ENCODE measurements around the gene FGF12.

DNA sequence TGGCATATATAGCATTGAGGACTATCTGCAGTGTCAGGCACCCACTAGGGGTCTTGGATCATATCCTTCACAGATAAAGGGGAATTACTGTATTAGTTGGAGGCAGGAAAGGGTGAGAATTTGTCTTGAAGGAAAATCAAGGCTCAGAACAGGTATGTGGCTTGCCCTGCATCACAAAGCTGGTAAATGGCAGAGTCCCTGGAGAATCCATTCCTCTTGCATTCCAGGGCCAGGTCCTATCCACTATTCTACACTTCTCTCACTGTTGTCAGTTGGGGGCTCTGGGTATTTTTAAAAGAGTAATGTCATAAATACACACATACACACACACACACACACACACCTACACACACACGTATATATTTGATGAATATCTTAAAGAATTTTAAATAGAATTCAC, 19.8 kb upstream of the FGF12 start:
- TF ChIP-seq, protein P1, sequence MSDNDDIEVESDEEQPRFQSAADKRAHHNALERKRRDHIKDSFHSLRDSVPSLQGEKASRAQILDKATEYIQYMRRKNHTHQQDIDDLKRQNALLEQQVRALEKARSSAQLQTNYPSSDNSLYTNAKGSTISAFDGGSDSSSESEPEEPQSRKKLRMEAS (IDR thresholded peaks at IDR 0.05): no peak
- no peak for TF ChIP-seq EZH2 (IDR thresholded peaks at IDR 0.05)
- TF ChIP-seq, protein P2, sequence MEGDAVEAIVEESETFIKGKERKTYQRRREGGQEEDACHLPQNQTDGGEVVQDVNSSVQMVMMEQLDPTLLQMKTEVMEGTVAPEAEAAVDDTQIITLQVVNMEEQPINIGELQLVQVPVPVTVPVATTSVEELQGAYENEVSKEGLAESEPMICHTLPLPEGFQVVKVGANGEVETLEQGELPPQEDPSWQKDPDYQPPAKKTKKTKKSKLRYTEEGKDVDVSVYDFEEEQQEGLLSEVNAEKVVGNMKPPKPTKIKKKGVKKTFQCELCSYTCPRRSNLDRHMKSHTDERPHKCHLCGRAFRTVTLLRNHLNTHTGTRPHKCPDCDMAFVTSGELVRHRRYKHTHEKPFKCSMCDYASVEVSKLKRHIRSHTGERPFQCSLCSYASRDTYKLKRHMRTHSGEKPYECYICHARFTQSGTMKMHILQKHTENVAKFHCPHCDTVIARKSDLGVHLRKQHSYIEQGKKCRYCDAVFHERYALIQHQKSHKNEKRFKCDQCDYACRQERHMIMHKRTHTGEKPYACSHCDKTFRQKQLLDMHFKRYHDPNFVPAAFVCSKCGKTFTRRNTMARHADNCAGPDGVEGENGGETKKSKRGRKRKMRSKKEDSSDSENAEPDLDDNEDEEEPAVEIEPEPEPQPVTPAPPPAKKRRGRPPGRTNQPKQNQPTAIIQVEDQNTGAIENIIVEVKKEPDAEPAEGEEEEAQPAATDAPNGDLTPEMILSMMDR (IDR thresholded peaks at IDR 0.05 in 2 of 3, conservative IDR thresholded peaks at IDR 0.05 in 1 of 3; ENCODE audit: borderline replicate concordance in 1 of 3, insufficient read depth in 1 of 3, low read depth in 2 of 3, low read length in 2 of 3): no peak
- no peak for TF ChIP-seq POLR2A (IDR thresholded peaks at IDR 0.05; ENCODE audit: borderline replicate concordance, extremely low read depth, insufficient read depth, insufficient read length)
- TF ChIP-seq TCF7L2 (IDR thresholded peaks at IDR 0.05; ENCODE audit: borderline replicate concordance, extremely low read depth, insufficient read depth, insufficient read length): no peak
- no peak for TF ChIP-seq POLR2AphosphoS5 (IDR thresholded peaks at IDR 0.05; ENCODE audit: low read depth, low read length)
- TF ChIP-seq JUND (IDR thresholded peaks at IDR 0.05): no peak
- no peak for TF ChIP-seq ELF1 (IDR thresholded peaks at IDR 0.05; ENCODE audit: borderline replicate concordance, low read depth)
- TF ChIP-seq SIN3A (IDR thresholded peaks at IDR 0.05; ENCODE audit: low read depth): no peak
- TF ChIP-seq CEBPB (IDR thresholded peaks at IDR 0.05; ENCODE audit: low read depth): no peak
- no peak for TF ChIP-seq EZH2phosphoT487 (IDR thresholded peaks at IDR 0.05; ENCODE audit: borderline replicate concordance)
- TF ChIP-seq SP1 (IDR thresholded peaks at IDR 0.05; ENCODE audit: low read depth): no peak
- TF ChIP-seq, protein P3, sequence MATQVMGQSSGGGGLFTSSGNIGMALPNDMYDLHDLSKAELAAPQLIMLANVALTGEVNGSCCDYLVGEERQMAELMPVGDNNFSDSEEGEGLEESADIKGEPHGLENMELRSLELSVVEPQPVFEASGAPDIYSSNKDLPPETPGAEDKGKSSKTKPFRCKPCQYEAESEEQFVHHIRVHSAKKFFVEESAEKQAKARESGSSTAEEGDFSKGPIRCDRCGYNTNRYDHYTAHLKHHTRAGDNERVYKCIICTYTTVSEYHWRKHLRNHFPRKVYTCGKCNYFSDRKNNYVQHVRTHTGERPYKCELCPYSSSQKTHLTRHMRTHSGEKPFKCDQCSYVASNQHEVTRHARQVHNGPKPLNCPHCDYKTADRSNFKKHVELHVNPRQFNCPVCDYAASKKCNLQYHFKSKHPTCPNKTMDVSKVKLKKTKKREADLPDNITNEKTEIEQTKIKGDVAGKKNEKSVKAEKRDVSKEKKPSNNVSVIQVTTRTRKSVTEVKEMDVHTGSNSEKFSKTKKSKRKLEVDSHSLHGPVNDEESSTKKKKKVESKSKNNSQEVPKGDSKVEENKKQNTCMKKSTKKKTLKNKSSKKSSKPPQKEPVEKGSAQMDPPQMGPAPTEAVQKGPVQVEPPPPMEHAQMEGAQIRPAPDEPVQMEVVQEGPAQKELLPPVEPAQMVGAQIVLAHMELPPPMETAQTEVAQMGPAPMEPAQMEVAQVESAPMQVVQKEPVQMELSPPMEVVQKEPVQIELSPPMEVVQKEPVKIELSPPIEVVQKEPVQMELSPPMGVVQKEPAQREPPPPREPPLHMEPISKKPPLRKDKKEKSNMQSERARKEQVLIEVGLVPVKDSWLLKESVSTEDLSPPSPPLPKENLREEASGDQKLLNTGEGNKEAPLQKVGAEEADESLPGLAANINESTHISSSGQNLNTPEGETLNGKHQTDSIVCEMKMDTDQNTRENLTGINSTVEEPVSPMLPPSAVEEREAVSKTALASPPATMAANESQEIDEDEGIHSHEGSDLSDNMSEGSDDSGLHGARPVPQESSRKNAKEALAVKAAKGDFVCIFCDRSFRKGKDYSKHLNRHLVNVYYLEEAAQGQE (IDR thresholded peaks at IDR 0.05; ENCODE audit: low read depth): no peak
- TF ChIP-seq RAD21 (IDR thresholded peaks at IDR 0.05; ENCODE audit: low read depth): no peak
